CD4-positive, CD25-positive, alpha-beta regulatory T cell (primary cell): ENCODE data around the gene LYPLA2. TPM values are rescaled to one million over a fixed set of nuclear protein-coding genes. Genes with fewer than 3 reads are reported as not detected.

Experiments used
- ATAC-seq, 2 donors: fragments of 150-1000 bp; cut with Tn5 transposase; one replicate each; pipeline ENCODE4 v1.10.0; 2021; ENCODE audit warnings: low read depth in 2 of 2, moderate number of reproducible peaks in 2 of 2, moderate library complexity in 1 of 2
- DNase-seq, 3 donors: peaks; one replicate each; pipeline versions ENCODE4 v3.0.0 to v3.0.0-alpha.2; 2012 to 2022; ENCODE audit warnings: mixed read lengths in 1 of 3
- H3K27ac ChIP-seq: one replicate; pipeline ENCODE4 v1.7.0; 2013; ENCODE audit warnings: mild to moderate bottlenecking, low read length; ENCODE audit not compliant: insufficient read depth, poor library complexity, severe bottlenecking
- H3K27me3 ChIP-seq: one replicate; pipeline ENCODE4 v1.7.0; 2013; ENCODE audit warnings: low read length; ENCODE audit not compliant: control insufficient read depth, insufficient read depth
- H3K36me3 ChIP-seq: one replicate; pipeline ENCODE4 v1.7.0; 2013; ENCODE audit warnings: mild to moderate bottlenecking, low read length, moderate library complexity; ENCODE audit not compliant: control insufficient read depth, insufficient read depth
- H3K4me1 ChIP-seq: 2 replicates; pipeline ENCODE4 v1.7.0; 2013; ENCODE audit warnings: mild to moderate bottlenecking, low read length; ENCODE audit not compliant: insufficient read depth, control insufficient read depth, poor library complexity, severe bottlenecking
- H3K4me3 ChIP-seq: one replicate; pipeline ENCODE4 v1.7.0; 2013; ENCODE audit warnings: low read depth, mild to moderate bottlenecking, low read length, moderate library complexity
- H3K9me3 ChIP-seq, 2 experiments: 1 replicate in 1 of 2; 2 replicates in 1 of 2; pipeline ENCODE4 v1.7.0; 2013; ENCODE audit warnings: low read length in 2 of 2, mild to moderate bottlenecking in 1 of 2, moderate library complexity in 1 of 2; ENCODE audit not compliant: control insufficient read depth in 2 of 2
- H3K27ac Mint-ChIP-seq, 3 donors: one replicate each; pipeline ENCODE4 v1.8.0; 2020 to 2022; ENCODE audit warnings: mild to moderate bottlenecking in 3 of 3, mixed read lengths in 3 of 3, moderate library complexity in 2 of 3
- H3K27me3 Mint-ChIP-seq: one replicate; pipeline ENCODE4 v1.8.0; 2022; ENCODE audit warnings: mild to moderate bottlenecking, mixed read lengths
- H3K36me3 Mint-ChIP-seq: one replicate; pipeline ENCODE4 v1.8.0; 2020; ENCODE audit warnings: mixed read lengths
- H3K4me1 Mint-ChIP-seq, 4 donors: one replicate each; pipeline ENCODE4 v1.8.0; 2020 to 2022; ENCODE audit warnings: mixed read lengths in 4 of 4, mild to moderate bottlenecking in 1 of 4
- H3K4me3 Mint-ChIP-seq, 4 donors: one replicate each; pipeline ENCODE4 v1.8.0; 2020 to 2022; ENCODE audit warnings: mild to moderate bottlenecking in 4 of 4, mixed read lengths in 4 of 4, moderate library complexity in 3 of 4
- H3K9me3 Mint-ChIP-seq, 7 donors: one replicate each; pipeline ENCODE4 v1.8.0; 2020 to 2022; ENCODE audit warnings: mixed read lengths in 7 of 7, mild to moderate bottlenecking in 3 of 7, moderate library complexity in 2 of 7
- polyA plus RNA-seq, 4 donors: library from polyadenylated mRNA; unstranded; fragments of 300-500 nt; fragmentation: Illumina TruSeq; gene quantifications; one replicate each; pipeline ENCODE4 v1.2.3, GENCODE V29; 2021
- total RNA-seq: library from RNA; stranded (reverse); gene quantifications from one replicate; pipeline ENCODE4 v1.2.3, GENCODE V29; 2022

Gene LYPLA2
- total and polyA plus RNA-seq, 5 donors from 2014 or later = 50.4 to 111 (median 95.0) TPM

- Mint-ChIP-seq H3K27me3 (no peaks in the 10 kb centered on the region), H3K36me3 (peaks cover 34% of the 10 kb centered on the region), H3K27ac (no peak overlapping the region), H3K4me1 (peaks cover 11 to 25% (median 17%) of the 10 kb centered on the region in 4 donors), H3K9me3 (no peaks in the 10 kb centered on the region), H3K4me3 (no peak overlapping the region)
- Histone ChIP-seq H3K36me3 (peaks cover 46% of the 10 kb centered on the region), H3K4me1 (no peaks in the 10 kb centered on the region), H3K27me3 (no peaks in the 10 kb centered on the region), H3K4me3 (no peak overlapping the region), H3K27ac (no peak overlapping the region), H3K9me3 (no peaks in the 10 kb centered on the region)
- DNase-seq (no peak), ATAC-seq (no peak)
These were observed 6.1 kb upstream of the LYPLA2 start for GRCh38 chr1:23784846-23785245.

GRCh38 chr1:23787701-23788100, 3.2 kb upstream of the LYPLA2 start:
- no peak for DNase-seq

DNA sequence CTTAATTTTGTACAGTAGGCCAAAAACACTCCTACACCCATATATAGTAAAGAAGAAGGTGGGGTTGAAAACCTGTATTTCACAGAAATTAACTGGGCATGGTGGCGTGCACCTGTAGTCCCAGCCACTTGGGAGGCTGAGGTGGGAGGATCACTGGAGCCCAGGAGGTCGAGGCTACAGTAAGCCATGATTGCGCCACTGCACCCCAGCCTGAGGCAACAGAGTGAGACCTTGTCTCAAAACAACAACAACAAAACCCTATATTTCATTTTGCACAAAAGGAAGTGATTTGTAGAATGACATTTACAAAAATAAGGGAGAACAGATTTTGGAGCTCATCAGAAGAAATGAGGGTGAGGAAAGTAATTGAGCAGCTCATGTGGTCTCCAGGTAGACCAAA, 2.2 kb upstream of the LYPLA2 start:
- Mint-ChIP-seq H3K27ac (peak overlapping the region; percentile 15 to 82 (median 32)), H3K36me3 (peaks cover 27% of the 10 kb centered on the region), H3K27me3 (no peaks in the 10 kb centered on the region), H3K4me3 (peak overlapping the region in 2 of 4 donors; percentile 64 to 82), H3K9me3 (no peaks in the 10 kb centered on the region), H3K4me1 (peaks cover 0 to 37% (median 18%) of the 10 kb centered on the region in 4 donors)
- Histone ChIP-seq H3K36me3 (peaks cover 35% of the 10 kb centered on the region), H3K9me3 (no peaks in the 10 kb centered on the region), H3K4me1 (peaks cover 23% of the 10 kb centered on the region), H3K27me3 (no peaks in the 10 kb centered on the region), H3K27ac (no peak overlapping the region), H3K4me3 (no peak overlapping the region)
- ATAC-seq (no peak), DNase-seq (no peak)

More at GRCh38 chr1:23787701-23788100, 3.2 kb upstream of the LYPLA2 start:
- ATAC-seq = no peak
- no peaks in the 10 kb centered on the region for H3K9me3 Mint-ChIP-seq
- Histone ChIP-seq H3K4me1 (peaks cover 22% of the 10 kb centered on the region), H3K36me3 (peaks cover 39% of the 10 kb centered on the region), H3K27ac (no peak overlapping the region), H3K9me3 (no peaks in the 10 kb centered on the region), H3K4me3 (no peak overlapping the region), H3K27me3 (no peaks in the 10 kb centered on the region)
- peak overlapping the region in 1 of 4 donors; percentile 82 for H3K4me3 Mint-ChIP-seq
- H3K4me1 Mint-ChIP-seq = peaks cover 0 to 32% (median 19%) of the 10 kb centered on the region in 4 donors
- H3K27me3 Mint-ChIP-seq = no peaks in the 10 kb centered on the region
- H3K36me3 Mint-ChIP-seq = peaks cover 27% of the 10 kb centered on the region
- H3K27ac Mint-ChIP-seq = peak overlapping the region in 1 of 3 donors; percentile 22

GRCh38 chr1:23791516-23792047, 637 bp downstream of the LYPLA2 start:
- Histone ChIP-seq H3K9me3 (no peaks in the 10 kb centered on the region), H3K27me3 (no peaks in the 10 kb centered on the region), H3K36me3 (peaks cover 24% of the 10 kb centered on the region), H3K27ac (peak overlapping the region; percentile 86), H3K4me3 (peak overlapping the region; percentile 97), H3K4me1 (peaks cover 23% of the 10 kb centered on the region)
- peak overlapping the region; percentile 92 to 99 (median 98) for H3K4me3 Mint-ChIP-seq
- no peaks in the 10 kb centered on the region for H3K9me3 Mint-ChIP-seq
- peaks cover 0 to 32% (median 13%) of the 10 kb centered on the region in 4 donors for H3K4me1 Mint-ChIP-seq
- peak overlapping the region; percentile 86 to 98 (median 96) for H3K27ac Mint-ChIP-seq
- DNase-seq = peak in 1 of 3 donors; percentile 54
- peak in 1 of 2 donors; percentile 19 for ATAC-seq
- H3K27me3 Mint-ChIP-seq = no peaks in the 10 kb centered on the region
- H3K36me3 Mint-ChIP-seq = peaks cover 20% of the 10 kb centered on the region

DNA sequence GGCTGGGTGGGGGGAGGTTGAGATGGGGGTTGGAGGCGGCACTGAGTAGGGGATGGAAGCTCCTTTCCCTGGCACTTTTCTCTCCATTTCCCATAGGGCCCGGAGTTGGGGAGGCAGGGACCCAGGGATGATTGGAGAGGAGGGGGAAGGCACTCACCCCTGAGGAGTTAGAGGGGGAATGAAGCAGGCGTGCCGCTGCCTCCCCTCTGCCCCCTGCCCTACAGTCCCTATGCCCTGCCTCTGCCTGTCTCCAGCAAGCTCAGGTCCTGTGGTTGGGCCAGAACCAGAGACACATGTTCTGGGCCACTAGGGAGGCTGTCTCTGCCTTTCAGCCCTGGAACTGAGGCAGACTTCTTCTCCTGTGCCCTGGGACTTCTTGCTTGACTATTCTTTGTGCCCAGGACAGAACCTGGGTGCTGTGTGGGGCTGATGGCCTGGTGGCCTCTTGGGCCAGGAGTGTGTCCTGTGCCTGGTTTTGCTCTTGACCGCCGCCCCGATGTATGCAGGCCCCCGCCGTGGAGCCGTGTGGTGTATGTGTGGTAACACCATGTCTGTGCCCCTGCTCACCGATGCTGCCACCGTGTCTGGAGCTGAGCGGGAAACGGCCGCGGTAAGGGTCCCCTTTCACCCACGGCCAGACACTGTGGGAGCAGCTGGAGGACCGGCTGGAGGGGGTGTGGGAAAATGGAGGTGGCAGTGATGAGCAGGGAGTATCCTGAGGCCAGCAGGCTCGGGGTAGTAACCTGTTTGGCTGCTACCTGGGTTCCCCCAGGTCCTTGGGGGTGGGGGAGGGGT, 1.4 kb downstream of the LYPLA2 start:
- Histone ChIP-seq H3K36me3 (peaks cover 19% of the 10 kb centered on the region), H3K9me3 (no peaks in the 10 kb centered on the region), H3K27me3 (no peaks in the 10 kb centered on the region), H3K4me1 (peaks cover 23% of the 10 kb centered on the region), H3K4me3 (no peak overlapping the region), H3K27ac (peak overlapping the region; percentile 86)
- peaks cover 12% of the 10 kb centered on the region for H3K36me3 Mint-ChIP-seq
- ATAC-seq = no peak
- no peak for DNase-seq
- H3K27me3 Mint-ChIP-seq = no peaks in the 10 kb centered on the region
- H3K27ac Mint-ChIP-seq = peak overlapping the region in 2 of 3 donors; percentile 59 to 96
- no peaks in the 10 kb centered on the region for H3K9me3 Mint-ChIP-seq
- H3K4me3 Mint-ChIP-seq = peak overlapping the region; percentile 32 to 98 (median 94)
- H3K4me1 Mint-ChIP-seq = peaks cover 0 to 32% (median 13%) of the 10 kb centered on the region in 4 donors

DNA sequence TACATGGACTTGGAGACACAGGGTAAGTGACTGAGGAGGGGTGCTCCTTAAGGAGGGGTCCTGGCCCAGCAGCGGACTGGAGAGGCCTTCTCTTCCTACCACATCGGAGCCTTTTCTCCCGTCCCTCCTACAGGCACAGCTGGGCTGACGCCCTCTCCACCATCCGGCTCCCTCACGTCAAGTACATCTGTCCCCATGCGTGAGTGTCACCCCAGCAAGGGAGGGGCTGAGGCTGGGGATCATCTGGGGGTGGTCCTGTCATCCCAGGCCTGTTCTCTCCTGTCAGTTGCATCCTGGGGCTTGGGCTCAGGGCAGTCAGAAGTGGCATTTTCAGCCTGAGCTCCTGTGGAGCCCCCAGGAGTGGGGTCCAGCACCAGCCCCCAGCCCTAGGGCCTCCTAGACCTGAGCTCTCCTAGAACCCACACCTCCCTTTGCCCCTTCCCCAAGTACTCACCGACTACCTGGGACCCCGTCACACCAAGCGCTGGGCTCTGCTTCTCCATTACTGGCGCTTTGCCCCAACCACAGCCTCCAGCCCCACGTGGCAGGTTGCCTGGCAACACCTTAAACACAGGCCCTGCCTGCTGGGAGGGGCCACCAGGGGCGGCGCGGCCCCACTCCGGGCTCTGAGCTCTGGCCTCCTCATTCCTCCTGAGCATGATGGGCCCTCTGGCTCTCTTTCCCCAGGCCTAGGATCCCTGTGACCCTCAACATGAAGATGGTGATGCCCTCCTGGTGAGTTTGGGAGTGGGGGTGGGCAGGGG, 2.3 kb downstream of the LYPLA2 start:
- no peaks in the 10 kb centered on the region for H3K9me3 ChIP-seq
- H3K4me3 ChIP-seq = no peak overlapping the region
- H3K27me3 ChIP-seq = no peaks in the 10 kb centered on the region
- Mint-ChIP-seq H3K4me3 (peak overlapping the region in 2 of 4 donors; percentile 7 to 47), H3K36me3 (peaks cover 4% of the 10 kb centered on the region), H3K27ac (no peak overlapping the region), H3K9me3 (no peaks in the 10 kb centered on the region), H3K4me1 (peaks cover 0 to 32% (median 13%) of the 10 kb centered on the region in 4 donors), H3K27me3 (no peaks in the 10 kb centered on the region)
- peaks cover 23% of the 10 kb centered on the region for H3K4me1 ChIP-seq
- ATAC-seq (no peak), DNase-seq (no peak)
- peaks cover 15% of the 10 kb centered on the region for H3K36me3 ChIP-seq
- no peak overlapping the region for H3K27ac ChIP-seq

DNA sequence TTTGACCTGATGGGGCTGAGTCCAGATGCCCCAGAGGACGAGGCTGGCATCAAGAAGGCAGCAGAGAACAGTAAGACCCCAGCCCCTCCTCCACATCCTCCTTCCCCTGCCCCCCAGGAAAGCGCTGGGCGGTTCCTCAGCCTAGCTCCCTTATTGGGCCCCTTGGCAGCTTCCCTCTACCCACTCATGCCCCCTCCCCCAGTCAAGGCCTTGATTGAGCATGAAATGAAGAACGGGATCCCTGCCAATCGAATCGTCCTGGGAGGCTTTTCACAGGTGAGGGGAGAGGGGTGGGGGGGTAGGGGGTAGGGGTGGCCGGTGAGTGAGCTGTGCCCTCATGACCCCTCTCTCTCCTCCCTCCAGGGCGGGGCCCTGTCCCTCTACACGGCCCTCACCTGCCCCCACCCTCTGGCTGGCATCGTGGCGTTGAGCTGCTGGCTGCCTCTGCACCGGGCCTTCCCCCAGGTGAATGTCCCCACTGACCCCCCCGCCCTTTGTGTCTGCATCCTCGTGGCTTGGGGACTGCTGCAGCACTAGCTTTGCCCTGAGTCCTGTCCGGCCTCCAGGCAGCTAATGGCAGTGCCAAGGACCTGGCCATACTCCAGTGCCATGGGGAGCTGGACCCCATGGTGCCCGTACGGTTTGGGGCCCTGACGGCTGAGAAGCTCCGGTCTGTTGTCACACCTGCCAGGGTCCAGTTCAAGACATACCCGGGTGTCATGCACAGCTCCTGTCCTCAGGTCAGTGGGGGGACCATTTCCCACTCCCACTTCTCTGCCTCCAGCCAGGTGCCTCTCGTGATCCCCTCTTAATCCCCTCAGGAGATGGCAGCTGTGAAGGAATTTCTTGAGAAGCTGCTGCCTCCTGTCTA, 3.2 kb downstream of the LYPLA2 start:
- Mint-ChIP-seq H3K9me3 (no peaks in the 10 kb centered on the region), H3K27ac (peak overlapping the region in 2 of 3 donors; percentile 55 to 74), H3K4me3 (peak overlapping the region in 2 of 4 donors; percentile 44 to 47), H3K27me3 (no peaks in the 10 kb centered on the region), H3K36me3 (peaks cover 3% of the 10 kb centered on the region), H3K4me1 (peaks cover 0 to 35% (median 16%) of the 10 kb centered on the region in 4 donors)
- Histone ChIP-seq H3K4me3 (no peak overlapping the region), H3K27me3 (no peaks in the 10 kb centered on the region), H3K4me1 (peaks cover 23% of the 10 kb centered on the region), H3K27ac (no peak overlapping the region), H3K9me3 (no peaks in the 10 kb centered on the region), H3K36me3 (peaks cover 15% of the 10 kb centered on the region)
- DNase-seq = no peak
- ATAC-seq = no peak
